ENCODE results near the gene IVD. TPM values are rescaled to one million over a fixed set of nuclear protein-coding genes. Genes with fewer than 3 reads are reported as not detected.

IVD gene
- polyA plus RNA-seq, 1 experiment, result 63.9 TPM

DNA sequence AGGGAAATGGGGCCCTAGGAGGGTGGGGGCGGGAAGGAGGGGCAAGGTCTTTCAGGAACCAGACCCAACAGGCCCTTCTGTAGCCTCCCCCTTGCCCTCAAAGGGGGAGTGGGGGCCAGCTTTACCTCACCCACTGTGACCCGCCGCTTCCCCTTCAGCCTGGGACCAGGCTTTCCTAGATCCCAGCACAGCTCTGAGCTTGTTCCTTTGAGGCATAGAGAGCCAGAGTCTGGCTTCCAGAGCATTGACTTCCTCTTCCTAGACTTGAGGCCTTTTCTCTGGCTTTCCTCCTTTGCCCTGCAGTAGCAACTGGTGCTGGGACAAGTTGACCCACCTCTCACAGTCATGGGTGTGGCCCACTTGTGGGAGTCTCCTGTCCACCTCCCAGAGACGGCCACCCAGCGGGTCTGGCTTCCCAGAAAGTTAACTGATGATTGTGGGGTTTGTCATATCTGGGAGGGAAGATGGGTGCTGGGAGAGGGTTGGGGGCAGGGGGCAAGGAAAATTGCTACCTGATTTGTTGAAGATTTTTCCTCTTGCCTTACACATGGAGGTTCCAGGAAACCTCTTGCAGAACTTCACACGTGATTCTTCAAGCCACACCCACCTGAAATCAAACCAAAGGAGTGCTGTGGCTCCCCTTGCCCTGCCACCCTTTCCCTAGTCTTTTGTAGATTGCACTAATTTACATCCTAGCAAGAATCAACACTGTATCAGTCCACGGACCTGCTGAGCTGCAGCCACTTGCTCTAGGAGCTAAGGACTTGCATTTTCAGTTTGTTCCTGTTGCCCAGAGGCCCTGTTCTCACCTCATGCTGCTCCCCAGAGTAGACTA, 61.0 kb downstream of the IVD start:
- TF ChIP-seq, protein P1, sequence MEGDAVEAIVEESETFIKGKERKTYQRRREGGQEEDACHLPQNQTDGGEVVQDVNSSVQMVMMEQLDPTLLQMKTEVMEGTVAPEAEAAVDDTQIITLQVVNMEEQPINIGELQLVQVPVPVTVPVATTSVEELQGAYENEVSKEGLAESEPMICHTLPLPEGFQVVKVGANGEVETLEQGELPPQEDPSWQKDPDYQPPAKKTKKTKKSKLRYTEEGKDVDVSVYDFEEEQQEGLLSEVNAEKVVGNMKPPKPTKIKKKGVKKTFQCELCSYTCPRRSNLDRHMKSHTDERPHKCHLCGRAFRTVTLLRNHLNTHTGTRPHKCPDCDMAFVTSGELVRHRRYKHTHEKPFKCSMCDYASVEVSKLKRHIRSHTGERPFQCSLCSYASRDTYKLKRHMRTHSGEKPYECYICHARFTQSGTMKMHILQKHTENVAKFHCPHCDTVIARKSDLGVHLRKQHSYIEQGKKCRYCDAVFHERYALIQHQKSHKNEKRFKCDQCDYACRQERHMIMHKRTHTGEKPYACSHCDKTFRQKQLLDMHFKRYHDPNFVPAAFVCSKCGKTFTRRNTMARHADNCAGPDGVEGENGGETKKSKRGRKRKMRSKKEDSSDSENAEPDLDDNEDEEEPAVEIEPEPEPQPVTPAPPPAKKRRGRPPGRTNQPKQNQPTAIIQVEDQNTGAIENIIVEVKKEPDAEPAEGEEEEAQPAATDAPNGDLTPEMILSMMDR (IDR thresholded peaks at IDR 0.05; ENCODE audit: insufficient read depth, low read depth, low read length), result no peak
- no peak overlapping the region for H3K4me3 ChIP-seq (ENCODE audit: low read depth, low read length)
- H3K27me3 ChIP-seq (ENCODE audit: control insufficient read depth, insufficient read depth, low read length), result no peaks in the 10 kb centered on the region
- DNase-seq (ENCODE audit: low read depth), result no peak
- H3K36me3 ChIP-seq (ENCODE audit: control insufficient read depth, insufficient read depth, low read length), result peaks cover 25% of the 10 kb centered on the region
- ChIA-PET CTCF (interaction anchor here (1.2 kb wide), 1 partner anchor 100 kb away, joined by 4 read pairs; no protein-coding TSS in a partner anchor), POLR2A (no interaction called here)

DNA sequence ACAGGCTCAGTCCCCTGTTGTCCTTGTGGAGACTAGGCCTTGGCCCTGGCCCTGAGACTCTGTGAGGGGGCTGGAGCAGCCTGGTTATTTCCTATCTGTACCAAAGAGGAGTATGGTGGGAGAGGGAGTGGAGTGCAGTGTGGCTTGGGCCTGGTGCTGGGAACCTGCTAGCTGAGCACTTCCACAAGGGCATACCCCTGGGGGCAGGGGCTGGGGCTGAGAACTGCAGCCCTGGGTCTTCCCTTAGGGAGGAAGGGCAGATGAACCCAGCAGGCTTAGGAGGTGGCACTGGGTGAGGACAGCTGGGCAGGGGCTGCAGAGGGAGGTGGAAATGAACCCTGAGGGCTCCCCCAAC, 61.6 kb downstream of the IVD start:
- Histone ChIP-seq H3K27me3 (ENCODE audit: control insufficient read depth, insufficient read depth, low read length) (no peaks in the 10 kb centered on the region), H3K4me3 (ENCODE audit: low read depth, low read length) (no peak overlapping the region), H3K36me3 (ENCODE audit: control insufficient read depth, insufficient read depth, low read length) (peaks cover 21% of the 10 kb centered on the region)
- no peak for DNase-seq (ENCODE audit: low read depth)
- TF ChIP-seq, protein P1 (IDR thresholded peaks at IDR 0.05; ENCODE audit: insufficient read depth, low read depth, low read length), result no peak
- POLR2A ChIA-PET, result no interaction called here
- CTCF ChIA-PET, result no interaction called here

DNA sequence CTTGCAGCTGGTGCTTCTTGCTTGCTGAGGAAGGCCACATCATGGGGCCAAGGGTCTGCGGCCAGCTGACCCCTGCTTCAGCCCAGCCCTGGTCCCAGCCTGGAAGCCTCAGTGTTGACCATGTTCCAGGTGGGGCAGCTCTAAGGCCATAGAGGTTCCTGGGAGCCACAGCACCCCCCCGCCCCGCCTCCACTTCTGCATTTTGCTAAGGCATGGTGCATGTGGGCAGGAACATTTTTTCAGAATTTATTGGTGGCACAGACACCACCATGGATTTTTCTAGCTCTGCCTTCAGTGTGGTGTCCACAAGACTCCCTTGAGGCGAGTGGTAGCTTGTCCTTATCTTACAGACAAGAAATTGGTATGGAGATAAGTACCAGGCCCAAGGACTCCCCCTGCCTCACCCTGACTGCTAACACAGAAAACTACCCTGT, 63.3 kb downstream of the IVD start:
- TF ChIP-seq, protein P1 (IDR thresholded peaks at IDR 0.05; ENCODE audit: insufficient read depth, low read depth, low read length), result no peak
- Histone ChIP-seq H3K4me3 (ENCODE audit: low read depth, low read length) (no peak overlapping the region), H3K27me3 (ENCODE audit: control insufficient read depth, insufficient read depth, low read length) (no peaks in the 10 kb centered on the region; the same call in 1 of the 2 replicates), H3K36me3 (ENCODE audit: control insufficient read depth, insufficient read depth, low read length) (peaks cover 17% of the 10 kb centered on the region; the same call in 1 of the 2 replicates)
- CTCF ChIA-PET, result interaction anchor here (0.6 to 1.5 kb wide), 5 partner anchors 14 to 723 kb away, joined by 3 to 4 read pairs (median 3); partner anchors contain the start of gene BAHD1
- POLR2A ChIA-PET, result interaction anchor here (0.6 kb wide), 1 partner anchor 100 kb away, joined by 4 read pairs; no protein-coding TSS in a partner anchor
- DNase-seq (ENCODE audit: low read depth), result no peak

DNA sequence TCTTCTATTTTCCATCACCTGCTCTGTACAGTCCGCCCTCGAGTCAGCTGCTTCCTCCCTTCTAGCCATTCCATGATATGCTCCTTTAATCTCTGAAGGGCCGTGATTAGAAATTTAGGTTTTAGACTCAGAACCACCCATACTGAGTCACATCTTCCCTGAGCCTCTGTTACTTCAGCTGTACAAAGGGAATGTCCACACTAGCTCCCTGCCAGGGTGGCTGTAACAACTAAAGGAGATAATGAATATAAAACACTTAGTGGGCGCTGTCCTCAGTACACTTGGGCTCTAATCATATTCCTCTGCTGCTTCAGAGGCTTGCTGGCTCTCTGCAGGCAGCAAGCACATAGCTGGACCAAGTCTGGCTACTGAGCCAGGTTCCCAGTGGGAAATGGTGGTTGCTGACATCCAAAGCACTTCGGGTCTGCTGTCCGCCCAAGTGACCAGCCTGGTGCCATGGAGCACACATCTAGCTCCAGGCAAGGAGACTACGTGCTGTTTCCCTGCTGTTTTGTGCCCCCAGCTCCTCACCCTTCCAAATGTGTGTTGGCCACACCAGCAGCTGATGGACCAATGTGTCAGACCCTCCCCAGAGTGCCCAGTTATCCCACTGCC, 64.3 kb downstream of the IVD start:
- Histone ChIP-seq H3K4me3 (ENCODE audit: low read depth, low read length) (no peak overlapping the region), H3K36me3 (ENCODE audit: control insufficient read depth, insufficient read depth, low read length) (peaks cover 11% of the 10 kb centered on the region; the same call in 1 of the 2 replicates), H3K27me3 (ENCODE audit: control insufficient read depth, insufficient read depth, low read length) (no peaks in the 10 kb centered on the region; the same call in 1 of the 2 replicates)
- ChIA-PET CTCF (interaction anchor here (0.8 to 1.5 kb wide), 6 partner anchors 15 to 90 kb away, joined by 3 to 4 read pairs (median 4); partner anchors contain the start of gene BAHD1), POLR2A (no interaction called here)
- DNase-seq (ENCODE audit: low read depth), result no peak
- TF ChIP-seq, protein P1 (IDR thresholded peaks at IDR 0.05; ENCODE audit: insufficient read depth, low read depth, low read length), result no peak
